HCT116 (cell line): Measurements from ENCODE around the gene HGS. TPM values are rescaled to one million over a fixed set of nuclear protein-coding genes. Genes with fewer than 3 reads are reported as not detected.
A peak's percentile ranks its signal among the peaks of the same experiment; 100 is the strongest.

Experiments used
- ATAC-seq: fragments of 200-7000 bp; cut with Tn5 transposase; 2 replicates; pipeline ENCODE4 v1.9.1; 2020; ENCODE audit warnings: mild to moderate bottlenecking, moderate library complexity
- BruUV-seq: library from RNA; stranded (reverse); fragments of 400-500 nt; replicated peaks from 2 replicates; lab custom pipeline; 2021; lab: Mats Ljungman, UMichigan
- CTCF ChIA-PET: fragments of 300-600 bp; sonication (Branson Sonifier 250); formaldehyde crosslinking; loops from one replicate; lab custom pipeline; 2021; ENCODE audit warnings: antibody characterized with exemption; lab: Charles Lee
- POLR2A ChIA-PET: fragments of 300-600, 350-600 bp; sonication (Branson Sonifier 250); formaldehyde crosslinking; loops from one replicate; lab custom pipeline; 2021; ENCODE audit warnings: antibody characterized with exemption; lab: Charles Lee
- RAD21 ChIA-PET, 2 experiments: fragments of 300-600 bp; sonication (Branson Sonifier 250); formaldehyde crosslinking; loops; one replicate each; lab custom pipeline; 2023; ENCODE audit warnings: low total read pairs in 2 of 2; ENCODE audit not compliant: uncharacterized antibody in 2 of 2, unreplicated experiment in 2 of 2, low non-redundant PET in 1 of 2; lab: Charles Lee
- DNase-seq: peaks from one replicate; pipeline ENCODE4 v3.0.0-alpha.2; 2010; ENCODE audit warnings: low read depth, low spot score
- H2AFZ ChIP-seq: fragments of 200-600 bp; shearing (Covaris generic), sonication (generic); 2 replicates; pipeline ENCODE4 v1.6.1; 2017; ENCODE audit warnings: low read depth, mixed run types, mixed read lengths, antibody characterized with exemption, low read length; ENCODE audit not compliant: poor library complexity, severe bottlenecking
- H3K27ac ChIP-seq: 2 replicates; pipeline ENCODE4 v1.5.1; 2012; ENCODE audit warnings: low read depth, low read length
- H3K27me3 ChIP-seq: fragments of 200-600 bp; sonication (generic); 2 replicates; pipeline ENCODE4 v1.6.1; 2016; ENCODE audit warnings: mixed run types, low read length, mixed read lengths; ENCODE audit not compliant: insufficient read depth
- H3K36me3 ChIP-seq, 2 experiments: fragments of 200-500 bp in 1 of 2; fragments of 200-600 bp in 1 of 2; sonication (Bioruptor generic) in 1 of 2; sonication (generic) in 1 of 2; 2 replicates each; pipeline versions ENCODE4 v1.5.1 to v1.6.1; 2014 to 2016; ENCODE audit warnings: low read length in 2 of 2, inconsistent platforms in 1 of 2, mixed read lengths in 1 of 2, mixed run types in 1 of 2; ENCODE audit not compliant: insufficient read depth in 2 of 2, control insufficient read depth in 1 of 2
- H3K4me1 ChIP-seq, 2 experiments: fragments of 200-600 bp in 1 of 2; sonication (generic) in 1 of 2; 2 replicates each; pipeline versions ENCODE4 v1.5.1 to v1.6.1; 2012 to 2017; ENCODE audit warnings: low read length in 2 of 2, inconsistent platforms in 1 of 2, mild to moderate bottlenecking in 1 of 2, mixed read lengths in 1 of 2, mixed run types in 1 of 2, moderate library complexity in 1 of 2; ENCODE audit not compliant: insufficient read depth in 2 of 2, control insufficient read depth in 1 of 2
- H3K4me2 ChIP-seq: fragments of 200-600 bp; sonication (generic); 2 replicates; pipeline ENCODE4 v1.6.1; 2017; ENCODE audit warnings: mixed run types, low read length, mixed read lengths
- H3K4me3 ChIP-seq, 2 experiments: fragments of 200-600 bp in 1 of 2; sonication (generic) in 1 of 2; replicated peaks in 1 of 2; 2 replicates each; pipeline ENCODE4 v1.5.1; 2011 to 2016; ENCODE audit warnings: low read length in 2 of 2, control low read depth in 1 of 2, low read depth in 1 of 2, mild to moderate bottlenecking in 1 of 2, mixed read lengths in 1 of 2, mixed run types in 1 of 2
- H3K79me2 ChIP-seq: fragments of 200-600 bp; sonication (generic); 2 replicates; pipeline ENCODE4 v1.6.1; 2017; ENCODE audit warnings: mild to moderate bottlenecking, mixed run types, low read length, moderate library complexity, mixed read lengths; ENCODE audit not compliant: insufficient read depth
- H3K9ac ChIP-seq: fragments of 200-600 bp; sonication (generic); 2 replicates; pipeline ENCODE4 v1.6.1; 2016; ENCODE audit warnings: low read length, mixed read lengths
- H3K9me2 ChIP-seq: fragments of 200-600 bp; sonication (generic), shearing (Covaris generic); 2 replicates; pipeline ENCODE4 v1.6.1; 2017; ENCODE audit warnings: mixed run types, mild to moderate bottlenecking, moderate library complexity; ENCODE audit not compliant: insufficient read depth
- H3K9me3 ChIP-seq, 2 experiments: fragments of 200-500 bp in 1 of 2; fragments of 200-600 bp in 1 of 2; sonication (Bioruptor generic) in 1 of 2; sonication (generic) in 1 of 2; 2 replicates each; pipeline ENCODE4 v1.6.1; 2014 to 2017; ENCODE audit warnings: low read length in 2 of 2, mixed read lengths in 2 of 2, inconsistent platforms in 1 of 2, low read depth in 1 of 2, mild to moderate bottlenecking in 1 of 2, mixed run types in 1 of 2, moderate library complexity in 1 of 2; ENCODE audit not compliant: control insufficient read depth in 1 of 2, insufficient read depth in 1 of 2
- H4K20me1 ChIP-seq: fragments of 200-600 bp; sonication (generic), shearing (Covaris generic); 2 replicates; pipeline ENCODE4 v1.6.1; 2017; ENCODE audit warnings: mixed run types, mild to moderate bottlenecking, moderate library complexity; ENCODE audit not compliant: insufficient read depth
- EGR1 ChIP-seq: IDR thresholded peaks from 2 replicates; pipeline ENCODE4 v1.6.1; 2012; ENCODE audit warnings: low read depth
- ELF1 ChIP-seq: IDR thresholded peaks from 2 replicates; pipeline ENCODE4 v1.6.1; 2012; ENCODE audit warnings: low read depth, borderline replicate concordance
- FOSL1 ChIP-seq: IDR thresholded peaks from 2 replicates; pipeline ENCODE4 v1.6.1; 2012; ENCODE audit warnings: low read depth
- JUND ChIP-seq: IDR thresholded peaks from 2 replicates; pipeline ENCODE4 v1.6.1; 2012
- MAX ChIP-seq: IDR thresholded peaks from 2 replicates; pipeline ENCODE4 v1.6.1; 2012
- POLR2A ChIP-seq: IDR thresholded peaks from 2 replicates; pipeline ENCODE4 v1.7.0; 2011; ENCODE audit warnings: borderline replicate concordance; ENCODE audit not compliant: insufficient read depth, insufficient read length; ENCODE audit errors: extremely low read depth
- POLR2AphosphoS5 ChIP-seq: IDR thresholded peaks from 2 replicates; pipeline ENCODE4 v1.6.1; 2011; ENCODE audit warnings: mild to moderate bottlenecking, low read depth, low read length, moderate library complexity
- RAD21 ChIP-seq: IDR thresholded peaks from 2 replicates; pipeline ENCODE4 v1.6.1; 2012; ENCODE audit warnings: low read depth, mild to moderate bottlenecking
- REST ChIP-seq: IDR thresholded peaks from 2 replicates; pipeline ENCODE4 v1.6.1; 2012; ENCODE audit warnings: low read depth
- SP1 ChIP-seq: IDR thresholded peaks from 2 replicates; pipeline ENCODE4 v1.6.1; 2012; ENCODE audit warnings: low read depth
- SRF ChIP-seq: IDR thresholded peaks from 2 replicates; pipeline ENCODE4 v1.6.1; 2012; ENCODE audit warnings: low read depth
- TCF7L2 ChIP-seq: IDR thresholded peaks from 2 replicates; pipeline ENCODE4 v1.7.0; 2011; ENCODE audit warnings: borderline replicate concordance, inconsistent platforms; ENCODE audit not compliant: insufficient read depth, insufficient read length; ENCODE audit errors: extremely low read depth
- ZBTB33 ChIP-seq: IDR thresholded peaks from 2 replicates; pipeline ENCODE4 v1.6.1; 2011; ENCODE audit warnings: mild to moderate bottlenecking, low read length, moderate library complexity; ENCODE audit not compliant: insufficient replicate concordance; ENCODE audit errors: extremely low read depth
- ZNF274 ChIP-seq: fragments of 200-500 bp; sonication (Bioruptor generic); IDR thresholded peaks from 2 replicates; pipeline ENCODE4 v1.6.1; 2014; ENCODE audit warnings: mild to moderate bottlenecking, low read depth, low read length, inconsistent platforms
- intact Hi-C: fragments of 100-400 bp; cut with micrococcal nuclease; formaldehyde crosslinking; loops from 2 replicates; pipeline ENCODE4 v1.10.0; 2022
- total RNA-seq: library from RNA; stranded (reverse); gene quantifications from one replicate; pipeline ENCODE4 v1.2.1, GENCODE V29; 2021; ENCODE audit not compliant: unreplicated experiment

Gene HGS
- total RNA-seq, 1 experiment from 2014 or later: 231 TPM

GRCh38 chr17:81740395-81740961 is 56.7 kb downstream of the HGS start:
- H3K9ac ChIP-seq: no peak overlapping the region
- DNase-seq (no peak), ATAC-seq (no peak)
- no peak overlapping the region for H2AFZ ChIP-seq
- H3K9me2 ChIP-seq: no peaks in the 10 kb centered on the region
- no TSS peak for BruUV-seq
- no peaks in the 10 kb centered on the region for H3K9me3 ChIP-seq
- intact Hi-C loops: no loop called here
- no peak overlapping the region for H3K27ac ChIP-seq
- TF ChIP-seq EGR1: no peak
- no peak for TF ChIP-seq ELF1
- no peak for TF ChIP-seq RAD21
- no peak for TF ChIP-seq ZBTB33
- no peak for TF ChIP-seq POLR2A
- TF ChIP-seq SRF: no peak
- TF ChIP-seq SP1: no peak
- H3K4me2 ChIP-seq: no peak overlapping the region
- ChIA-PET CTCF (no interaction called here), RAD21 (interaction anchor here in 1 of 2 experiments (0.6 kb wide), 1 partner anchor 256 kb away, joined by 3 read pairs; no protein-coding TSS in a partner anchor), POLR2A (no interaction called here)
- H3K4me3 ChIP-seq: no peak overlapping the region
- H3K36me3 ChIP-seq: no peaks in the 10 kb centered on the region
- H3K27me3 ChIP-seq: no peaks in the 10 kb centered on the region
- H4K20me1 ChIP-seq: no peaks in the 10 kb centered on the region
- no peaks in the 10 kb centered on the region for H3K79me2 ChIP-seq
- H3K4me1 ChIP-seq: peaks cover 10 to 12% of the 10 kb centered on the region in 2 experiments

- DNase-seq (no peak), ATAC-seq (peak; percentile 18; the same call in 1 of the 2 replicates)
- RAD21 ChIA-PET: no interaction called here
- Histone ChIP-seq H3K9me3 (no peaks in the 10 kb centered on the region), H3K9me2 (no peaks in the 10 kb centered on the region), H3K4me2 (no peak overlapping the region), H4K20me1 (no peaks in the 10 kb centered on the region), H3K4me3 (no peak overlapping the region), H3K9ac (no peak overlapping the region), H3K27ac (no peak overlapping the region), H2AFZ (no peak overlapping the region), H3K79me2 (no peaks in the 10 kb centered on the region), H3K4me1 (peaks cover 4 to 6% of the 10 kb centered on the region in 2 experiments), H3K27me3 (no peaks in the 10 kb centered on the region), H3K36me3 (no peaks in the 10 kb centered on the region)
- no peak for TF ChIP-seq ELF1
- TF ChIP-seq FOSL1: no peak
- TF ChIP-seq SP1: no peak
- no peak for TF ChIP-seq RAD21
- no peak for TF ChIP-seq SRF
- TF ChIP-seq REST: no peak
- TF ChIP-seq MAX: no peak
- no peak for TF ChIP-seq POLR2AphosphoS5
- TF ChIP-seq JUND: no peak
- TF ChIP-seq TCF7L2: no peak
- no peak for TF ChIP-seq ZNF274
- POLR2A ChIA-PET: no interaction called here
- CTCF ChIA-PET: no interaction called here
- no TSS peak for BruUV-seq
- intact Hi-C loops: no loop called here
Measured at GRCh38 chr17:81741049-81741593, 57.3 kb downstream of the HGS start.
